ENCODE measurements around the gene MAMSTR. TPM values are rescaled to one million over a fixed set of nuclear protein-coding genes. Genes with fewer than 3 reads are reported as not detected.

Gene MAMSTR
- total and polyA plus RNA-seq, 9 of the 15 experiments (the other 6 are each of a cell fraction or from before 2014, with no cell fraction given): 0.08 to 1.00 (median 0.40) TPM; not detected in 1

DNA sequence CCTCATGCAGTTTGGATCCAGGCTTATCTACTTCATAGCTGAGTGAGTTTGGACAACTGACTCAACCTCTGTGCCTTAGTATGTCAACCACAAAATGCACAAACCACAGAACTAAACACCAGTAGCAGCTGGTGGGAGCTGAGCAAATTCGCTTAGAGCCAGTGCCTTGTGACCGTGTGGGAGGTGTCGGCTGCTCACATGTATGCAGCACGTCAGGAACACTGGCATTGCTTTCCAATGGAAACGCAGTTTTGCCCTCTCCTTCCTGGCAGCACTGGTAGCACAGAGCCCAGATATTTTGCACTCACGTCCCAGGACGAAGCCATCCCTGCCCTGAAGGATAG lies 38.4 kb downstream of the MAMSTR start (continued):
- TF ChIP-seq, protein P1, sequence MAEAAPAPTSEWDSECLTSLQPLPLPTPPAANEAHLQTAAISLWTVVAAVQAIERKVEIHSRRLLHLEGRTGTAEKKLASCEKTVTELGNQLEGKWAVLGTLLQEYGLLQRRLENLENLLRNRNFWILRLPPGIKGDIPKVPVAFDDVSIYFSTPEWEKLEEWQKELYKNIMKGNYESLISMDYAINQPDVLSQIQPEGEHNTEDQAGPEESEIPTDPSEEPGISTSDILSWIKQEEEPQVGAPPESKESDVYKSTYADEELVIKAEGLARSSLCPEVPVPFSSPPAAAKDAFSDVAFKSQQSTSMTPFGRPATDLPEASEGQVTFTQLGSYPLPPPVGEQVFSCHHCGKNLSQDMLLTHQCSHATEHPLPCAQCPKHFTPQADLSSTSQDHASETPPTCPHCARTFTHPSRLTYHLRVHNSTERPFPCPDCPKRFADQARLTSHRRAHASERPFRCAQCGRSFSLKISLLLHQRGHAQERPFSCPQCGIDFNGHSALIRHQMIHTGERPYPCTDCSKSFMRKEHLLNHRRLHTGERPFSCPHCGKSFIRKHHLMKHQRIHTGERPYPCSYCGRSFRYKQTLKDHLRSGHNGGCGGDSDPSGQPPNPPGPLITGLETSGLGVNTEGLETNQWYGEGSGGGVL (CRISPR knock-in tag; IDR thresholded peaks at IDR 0.05): no peak
- TF ChIP-seq, protein P2, sequence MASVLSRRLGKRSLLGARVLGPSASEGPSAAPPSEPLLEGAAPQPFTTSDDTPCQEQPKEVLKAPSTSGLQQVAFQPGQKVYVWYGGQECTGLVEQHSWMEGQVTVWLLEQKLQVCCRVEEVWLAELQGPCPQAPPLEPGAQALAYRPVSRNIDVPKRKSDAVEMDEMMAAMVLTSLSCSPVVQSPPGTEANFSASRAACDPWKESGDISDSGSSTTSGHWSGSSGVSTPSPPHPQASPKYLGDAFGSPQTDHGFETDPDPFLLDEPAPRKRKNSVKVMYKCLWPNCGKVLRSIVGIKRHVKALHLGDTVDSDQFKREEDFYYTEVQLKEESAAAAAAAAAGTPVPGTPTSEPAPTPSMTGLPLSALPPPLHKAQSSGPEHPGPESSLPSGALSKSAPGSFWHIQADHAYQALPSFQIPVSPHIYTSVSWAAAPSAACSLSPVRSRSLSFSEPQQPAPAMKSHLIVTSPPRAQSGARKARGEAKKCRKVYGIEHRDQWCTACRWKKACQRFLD (CRISPR knock-in tag; IDR thresholded peaks at IDR 0.05): peak; percentile 66; the same call in 1 of the 2 replicates
- TF ChIP-seq SP1 (CRISPR knock-in tag; IDR thresholded peaks at IDR 0.05): peak; percentile 57; the same call in 1 of the 2 replicates
- TF ChIP-seq, protein P3, sequence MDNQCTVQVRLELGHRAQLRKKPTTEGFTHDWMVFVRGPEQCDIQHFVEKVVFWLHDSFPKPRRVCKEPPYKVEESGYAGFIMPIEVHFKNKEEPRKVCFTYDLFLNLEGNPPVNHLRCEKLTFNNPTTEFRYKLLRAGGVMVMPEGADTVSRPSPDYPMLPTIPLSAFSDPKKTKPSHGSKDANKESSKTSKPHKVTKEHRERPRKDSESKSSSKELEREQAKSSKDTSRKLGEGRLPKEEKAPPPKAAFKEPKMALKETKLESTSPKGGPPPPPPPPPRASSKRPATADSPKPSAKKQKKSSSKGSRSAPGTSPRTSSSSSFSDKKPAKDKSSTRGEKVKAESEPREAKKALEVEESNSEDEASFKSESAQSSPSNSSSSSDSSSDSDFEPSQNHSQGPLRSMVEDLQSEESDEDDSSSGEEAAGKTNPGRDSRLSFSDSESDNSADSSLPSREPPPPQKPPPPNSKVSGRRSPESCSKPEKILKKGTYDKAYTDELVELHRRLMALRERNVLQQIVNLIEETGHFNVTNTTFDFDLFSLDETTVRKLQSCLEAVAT (IDR thresholded peaks at IDR 0.05): peak in 1 of 2 experiments; percentile 94; a peak in 2 of 4 replicates
- TF ChIP-seq ZNF263 (CRISPR knock-in tag; IDR thresholded peaks at IDR 0.05; ENCODE audit: borderline replicate concordance): 0 out of 2 replicates have a peak, but pooled peaks have one; percentile 40
- no peak for TF ChIP-seq GTF2E2 (tag; IDR thresholded peaks at IDR 0.05)
- TF ChIP-seq CBFA2T3 (IDR thresholded peaks at IDR 0.05): peak; percentile 65
- no peak for TF ChIP-seq ZSCAN29 (IDR thresholded peaks at IDR 0.05)
- TF ChIP-seq KDM5B (IDR thresholded peaks at IDR 0.05; ENCODE audit: insufficient replicate concordance, low read depth, low read length): no peak
- no peak for TF ChIP-seq POLR2AphosphoS5 (IDR thresholded peaks at IDR 0.05; ENCODE audit: control insufficient read depth, insufficient read depth, low read depth, low read length)
- peak; percentile 75 for TF ChIP-seq TEAD4 (IDR thresholded peaks at IDR 0.05; ENCODE audit: low read length)
- no peak for TF ChIP-seq TEAD4 (CRISPR knock-in tag; IDR thresholded peaks at IDR 0.05; ENCODE audit: borderline replicate concordance)
- no peak for TF ChIP-seq MAFK (IDR thresholded peaks at IDR 0.05; ENCODE audit: low read length)
- TF ChIP-seq FOXJ3 (CRISPR knock-in tag; IDR thresholded peaks at IDR 0.05): no peak
- TF ChIP-seq BRD9 (IDR thresholded peaks at IDR 0.05; ENCODE audit: low read depth, partially characterized antibody): no peak
- TF ChIP-seq, protein P4, sequence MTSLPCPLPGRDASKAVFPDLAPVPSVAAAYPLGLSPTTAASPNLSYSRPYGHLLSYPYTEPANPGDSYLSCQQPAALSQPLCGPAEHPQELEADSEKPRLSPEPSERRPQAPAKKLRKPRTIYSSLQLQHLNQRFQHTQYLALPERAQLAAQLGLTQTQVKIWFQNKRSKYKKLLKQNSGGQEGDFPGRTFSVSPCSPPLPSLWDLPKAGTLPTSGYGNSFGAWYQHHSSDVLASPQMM (CRISPR knock-in tag; IDR thresholded peaks at IDR 0.05): no peak
- TF ChIP-seq, protein P5, sequence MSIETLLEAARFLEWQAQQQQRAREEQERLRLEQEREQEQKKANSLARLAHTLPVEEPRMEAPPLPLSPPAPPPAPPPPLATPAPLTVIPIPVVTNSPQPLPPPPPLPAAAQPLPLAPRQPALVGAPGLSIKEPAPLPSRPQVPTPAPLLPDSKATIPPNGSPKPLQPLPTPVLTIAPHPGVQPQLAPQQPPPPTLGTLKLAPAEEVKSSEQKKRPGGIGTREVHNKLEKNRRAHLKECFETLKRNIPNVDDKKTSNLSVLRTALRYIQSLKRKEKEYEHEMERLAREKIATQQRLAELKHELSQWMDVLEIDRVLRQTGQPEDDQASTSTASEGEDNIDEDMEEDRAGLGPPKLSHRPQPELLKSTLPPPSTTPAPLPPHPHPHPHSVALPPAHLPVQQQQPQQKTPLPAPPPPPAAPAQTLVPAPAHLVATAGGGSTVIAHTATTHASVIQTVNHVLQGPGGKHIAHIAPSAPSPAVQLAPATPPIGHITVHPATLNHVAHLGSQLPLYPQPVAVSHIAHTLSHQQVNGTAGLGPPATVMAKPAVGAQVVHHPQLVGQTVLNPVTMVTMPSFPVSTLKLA (conservative IDR thresholded peaks at IDR 0.05): 0 out of 4 replicates have a peak, but pooled peaks of 1 of the 2 experiments have one; percentile 21
- no peak for TF ChIP-seq PCBP1 (IDR thresholded peaks at IDR 0.05; ENCODE audit: low read depth, low read length, poor library complexity, severe bottlenecking)
- TF ChIP-seq, protein P6, sequence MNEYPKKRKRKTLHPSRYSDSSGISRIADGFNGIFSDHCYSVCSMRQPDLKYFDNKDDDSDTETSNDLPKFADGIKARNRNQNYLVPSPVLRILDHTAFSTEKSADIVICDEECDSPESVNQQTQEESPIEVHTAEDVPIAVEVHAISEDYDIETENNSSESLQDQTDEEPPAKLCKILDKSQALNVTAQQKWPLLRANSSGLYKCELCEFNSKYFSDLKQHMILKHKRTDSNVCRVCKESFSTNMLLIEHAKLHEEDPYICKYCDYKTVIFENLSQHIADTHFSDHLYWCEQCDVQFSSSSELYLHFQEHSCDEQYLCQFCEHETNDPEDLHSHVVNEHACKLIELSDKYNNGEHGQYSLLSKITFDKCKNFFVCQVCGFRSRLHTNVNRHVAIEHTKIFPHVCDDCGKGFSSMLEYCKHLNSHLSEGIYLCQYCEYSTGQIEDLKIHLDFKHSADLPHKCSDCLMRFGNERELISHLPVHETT (CRISPR knock-in tag; conservative IDR thresholded peaks at IDR 0.05 in 1 of 2, IDR thresholded peaks at IDR 0.05 in 1 of 2): peak in 1 of 2 experiments; percentile 58; a peak in 1 of 4 replicates
- no peak; the same call in 1 of the 2 replicates for TF ChIP-seq SMARCA4 (IDR thresholded peaks at IDR 0.05)

Data from K562 (cell line).